HepG2 (cell line): ENCODE results near the gene CNTN5. TPM values are rescaled to one million over a fixed set of nuclear protein-coding genes. Genes with fewer than 3 reads are reported as not detected.

ENCODE experiments used
- ATAC-seq: fragments of 200-7000 bp; cut with Tn5 transposase; 3 replicates; pipeline ENCODE4 v1.9.1; 2020; ENCODE audit warnings: mild to moderate bottlenecking, moderate library complexity
- BruUV-seq: library from RNA; stranded (reverse); fragments of 400-500 nt; replicated peaks from 2 replicates; lab custom pipeline; 2021; lab: Mats Ljungman, UMichigan
- CTCF ChIA-PET: fragments of 300-600 bp; formaldehyde crosslinking; extraction: SDS; loops from one replicate; lab custom pipeline; 2021; ENCODE audit warnings: low total read pairs, inconsistent platforms, low intra/inter-chr PET ratio; lab: Yijun Ruan, JAX
- POLR2A ChIA-PET: fragments of 350-600 bp; sonication (Branson Sonifier 250); formaldehyde crosslinking; loops from one replicate; lab custom pipeline; 2020; ENCODE audit warnings: antibody characterized with exemption, inconsistent platforms; lab: Yijun Ruan, JAX
- DNase-seq: peaks from one replicate; pipeline ENCODE4 v3.0.0-alpha.2; 2015; ENCODE audit warnings: low spot score
- FAIRE-seq: peaks from 3 replicates; lab custom pipeline; 2011; peaks lifted over from hg19 to GRCh38; lab: Jason Lieb, UNC
- H2AFZ ChIP-seq: one replicate; pipeline ENCODE4 v1.6.1; 2011; ENCODE audit warnings: low read length, inconsistent platforms
- H3K27ac ChIP-seq: fragments of 300-600 bp; 3 replicates; pipeline ENCODE4 v1.8.0; 2011; ENCODE audit warnings: mixed run types, mild to moderate bottlenecking, mixed read lengths, low read length, inconsistent platforms; ENCODE audit not compliant: insufficient read depth; ENCODE audit errors: extremely low read length
- H3K27me3 ChIP-seq, 2 experiments: fragments of 200-600 bp in 1 of 2; 2 replicates in 1 of 2; 3 replicates in 1 of 2; pipeline versions ENCODE4 v1.6.0 to v1.8.0; 2011; ENCODE audit warnings: low read length in 2 of 2, mild to moderate bottlenecking in 2 of 2, moderate library complexity in 2 of 2, inconsistent platforms in 1 of 2; ENCODE audit not compliant: insufficient read depth in 2 of 2, control insufficient read depth in 1 of 2
- H3K36me3 ChIP-seq, 2 experiments: fragments of 200-600 bp in 1 of 2; replicated peaks in 1 of 2; 2 replicates in 1 of 2; 3 replicates in 1 of 2; pipeline versions ENCODE4 v1.5.1 to v1.8.0; 2011; ENCODE audit warnings: low read length in 2 of 2, inconsistent platforms in 1 of 2; ENCODE audit not compliant: insufficient read depth in 2 of 2, control insufficient read depth in 1 of 2
- H3K4me1 ChIP-seq: 2 replicates; pipeline ENCODE4 v1.5.1; 2012; ENCODE audit warnings: low read length, inconsistent platforms; ENCODE audit not compliant: insufficient read depth
- H3K4me2 ChIP-seq: 2 replicates; pipeline ENCODE4 v1.6.0; 2011; ENCODE audit warnings: low read depth, low read length, inconsistent platforms
- H3K4me3 ChIP-seq, 3 experiments: fragments of 200-600 bp in 1 of 3; sonication (generic), shearing (Covaris generic) in 1 of 3; replicated peaks in 1 of 3; 2 replicates each; pipeline ENCODE4 v1.5.1; 2011 to 2016; ENCODE audit warnings: low read length in 3 of 3, inconsistent platforms in 2 of 3, low read depth in 2 of 3, mild to moderate bottlenecking in 2 of 3, control low read depth in 1 of 3, mixed read lengths in 1 of 3; ENCODE audit not compliant: insufficient read depth in 1 of 3
- H3K79me2 ChIP-seq: one replicate; pipeline ENCODE4 v1.6.1; 2011; ENCODE audit warnings: low read length, inconsistent platforms; ENCODE audit not compliant: insufficient read depth
- H3K9ac ChIP-seq: 2 replicates; pipeline ENCODE4 v1.6.0; 2011; ENCODE audit warnings: mild to moderate bottlenecking, low read depth, low read length, inconsistent platforms; ENCODE audit not compliant: insufficient read depth
- H3K9me3 ChIP-seq: 2 replicates; pipeline ENCODE4 v1.5.1; 2012; ENCODE audit warnings: mild to moderate bottlenecking, low read length
- H4K20me1 ChIP-seq: 2 replicates; pipeline ENCODE4 v1.6.0; 2011; ENCODE audit warnings: inconsistent platforms, mild to moderate bottlenecking, low read length, moderate library complexity; ENCODE audit not compliant: insufficient read depth
- CEBPB ChIP-seq: IDR thresholded peaks from 2 replicates; pipeline ENCODE4 v1.6.1; 2011; ENCODE audit warnings: low read depth, low read length, improper control_type of control experiment, borderline replicate concordance
- GPBP1L1 ChIP-seq: sonication (generic); formaldehyde crosslinking; IDR thresholded peaks from 2 replicates; pipeline ENCODE4 v1.5.0; 2020; ENCODE audit warnings: mild to moderate bottlenecking, missing genetic modification reagents
- NR1H2 ChIP-seq: sonication (generic); formaldehyde crosslinking; IDR thresholded peaks from 2 replicates; pipeline ENCODE4 v1.8.1; 2022; ENCODE audit warnings: low read depth, missing genetic modification reagents, borderline replicate concordance
- POGZ ChIP-seq: sonication (generic); formaldehyde crosslinking; IDR thresholded peaks from 2 replicates; pipeline ENCODE4 v1.4.0; 2020; ENCODE audit warnings: mild to moderate bottlenecking, missing genetic modification reagents
- SKI ChIP-seq: fragments of 450-650 bp; IDR thresholded peaks from one replicate; pipeline ENCODE4 v1.6.1; 2018; ENCODE audit warnings: mild to moderate bottlenecking; ENCODE audit not compliant: partially characterized antibody
- SUZ12 ChIP-seq: fragments of 150-350 bp; IDR thresholded peaks from 2 replicates; pipeline ENCODE4 v1.6.1; 2014; ENCODE audit warnings: low read depth, low read length
- TBX2 ChIP-seq: sonication (generic); formaldehyde crosslinking; IDR thresholded peaks from 2 replicates; pipeline ENCODE4 v1.5.0; 2020; ENCODE audit warnings: missing genetic modification reagents, mild to moderate bottlenecking, borderline replicate concordance
- ZBTB7B ChIP-seq: sonication (generic); formaldehyde crosslinking; IDR thresholded peaks from 2 replicates; pipeline ENCODE4 v1.4.0; 2020; ENCODE audit warnings: missing genetic modification reagents
- ZNF333 ChIP-seq: sonication (generic); formaldehyde crosslinking; IDR thresholded peaks from 2 replicates; pipeline ENCODE4 v1.4.0; 2020; ENCODE audit warnings: mild to moderate bottlenecking, missing genetic modification reagents, borderline replicate concordance
- ZNF672 ChIP-seq: sonication (generic); formaldehyde crosslinking; IDR thresholded peaks from 2 replicates; pipeline ENCODE4 v1.8.1; 2022; ENCODE audit warnings: missing genetic modification reagents
- WGBS: methylation state at CpG from one replicate; pipeline ENCODE4 v1.1.6; 2017; ENCODE audit warnings: low lambda C conversion rate; 5-methylcytosine and 5-hydroxymethylcytosine counted together
- in situ Hi-C: cut with HindIII; loops from 2 replicates; pipeline ENCODE4 v1.10.0; 2017; ENCODE audit warnings: low pct_unique_long_range_greater_than_20kb; ENCODE audit not compliant: extremely low pct_ligation_motif_present
- intact Hi-C: fragments of 100-400 bp; cut with micrococcal nuclease; formaldehyde crosslinking; loops from one replicate; pipeline ENCODE4 v1.10.0; 2022; ENCODE audit not compliant: unreplicated experiment
- polyA plus RNA-seq, 8 experiments: library from polyadenylated mRNA; depleted of rRNA in 3 of 8; stranded (reverse) in 7 of 8; unstranded in 1 of 8; fragments of >200 nt; fragmentation: Illumina TruSeq in 4 of 8; extraction: Trizol in 4 of 8; gene quantifications; 2 replicates each; pipeline versions ENCODE4 v1.2.1 to v1.2.3, GENCODE V29; 2011 to 2016; ENCODE audit warnings: low read depth in 4 of 8, missing spikeins in 1 of 8, mixed read lengths in 1 of 8; ENCODE audit not compliant: insufficient read depth in 1 of 8
- total RNA-seq, 5 experiments: library from RNA; depleted of rRNA; stranded (reverse); fragments of >200 nt; fragmentation: Illumina TruSeq; extraction: Trizol; gene quantifications; 2 replicates each; pipeline ENCODE4 v1.2.3, GENCODE V29; 2016; ENCODE audit warnings: low read depth in 1 of 5
- TF ChIP-seq, protein P1 (sequence below): sonication (generic); formaldehyde crosslinking; IDR thresholded peaks from 2 replicates; pipeline ENCODE4 v1.4.0; 2020; ENCODE audit warnings: missing genetic modification reagents
- TF ChIP-seq, protein P2 (sequence below): sonication (generic); formaldehyde crosslinking; IDR thresholded peaks from 2 replicates; pipeline ENCODE4 v1.5.0; 2020; ENCODE audit warnings: mild to moderate bottlenecking, missing genetic modification reagents

The CNTN5 gene
- total and polyA plus RNA-seq, 2 of the 13 experiments (the other 11 are each of a cell fraction or from before 2014, with no cell fraction given) = not detected

- Histone ChIP-seq H2AFZ (no peak overlapping the region), H4K20me1 (no peaks in the 10 kb centered on the region), H3K36me3 (no peaks in the 10 kb centered on the region), H3K4me1 (no peaks in the 10 kb centered on the region), H3K4me2 (no peak overlapping the region), H3K27me3 (no peaks in the 10 kb centered on the region), H3K79me2 (no peaks in the 10 kb centered on the region), H3K9ac (no peak overlapping the region), H3K4me3 (no peak overlapping the region)
- BruUV-seq = no TSS peak
- DNase-seq (peak; percentile 2), ATAC-seq (no peak)
- ChIA-PET CTCF (no interaction called here), POLR2A (no interaction called here)
- in situ Hi-C loops = no loop called here
- intact Hi-C loops = no loop called here
- 2% methylated on average over 5 of the region's 5 CpGs for whole genome bisulfite sequencing
- TF ChIP-seq POGZ (CRISPR knock-in tag) (no peak), GPBP1L1 (no peak), ZNF672 (CRISPR knock-in tag) (no peak), NR1H2 (no peak), SUZ12 (no peak), SKI (peak; percentile 30)
- TF ChIP-seq, protein P1, sequence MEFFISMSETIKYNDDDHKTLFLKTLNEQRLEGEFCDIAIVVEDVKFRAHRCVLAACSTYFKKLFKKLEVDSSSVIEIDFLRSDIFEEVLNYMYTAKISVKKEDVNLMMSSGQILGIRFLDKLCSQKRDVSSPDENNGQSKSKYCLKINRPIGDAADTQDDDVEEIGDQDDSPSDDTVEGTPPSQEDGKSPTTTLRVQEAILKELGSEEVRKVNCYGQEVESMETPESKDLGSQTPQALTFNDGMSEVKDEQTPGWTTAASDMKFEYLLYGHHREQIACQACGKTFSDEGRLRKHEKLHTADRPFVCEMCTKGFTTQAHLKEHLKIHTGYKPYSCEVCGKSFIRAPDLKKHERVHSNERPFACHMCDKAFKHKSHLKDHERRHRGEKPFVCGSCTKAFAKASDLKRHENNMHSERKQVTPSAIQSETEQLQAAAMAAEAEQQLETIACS (CRISPR knock-in tag) = no peak
- TF ChIP-seq, all 625 proteins: peak for 1
- FAIRE-seq = no peak
- Histone ChIP-seq H3K27ac (no peak overlapping the region), H3K9me3 (no peaks in the 10 kb centered on the region)
These were observed 752.9 kb downstream of the CNTN5 start for GRCh38 chr11:99773646-99774045.

DNA sequence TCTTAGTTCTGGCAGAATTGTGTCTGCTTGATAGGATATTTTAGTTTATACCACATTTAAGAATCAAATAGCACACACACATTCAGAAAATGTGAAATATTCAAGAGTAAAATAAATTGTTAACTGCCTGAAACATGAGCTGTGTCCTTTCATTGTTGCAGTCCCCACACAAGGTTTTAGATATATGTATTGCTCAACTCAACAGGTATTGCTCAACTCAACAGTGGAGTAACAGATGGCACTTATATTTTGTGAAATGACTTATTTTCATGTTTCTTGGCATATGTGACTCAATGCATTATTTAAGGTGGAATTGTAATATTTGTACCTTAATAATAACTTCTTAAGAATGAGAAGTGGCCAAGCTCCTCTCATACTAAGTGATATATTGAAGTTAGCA lies 760.3 kb downstream of the CNTN5 start:
- FAIRE-seq (no peak), DNase-seq (no peak), ATAC-seq (no peak)
- no peaks in the 10 kb centered on the region for H4K20me1 ChIP-seq
- H3K27me3 ChIP-seq = no peaks in the 10 kb centered on the region
- H3K4me1 ChIP-seq = no peaks in the 10 kb centered on the region
- no peaks in the 10 kb centered on the region; a peak in 1 of 5 replicates for H3K36me3 ChIP-seq
- H3K27ac ChIP-seq = no peak overlapping the region
- ChIA-PET POLR2A (no interaction called here), CTCF (no interaction called here)
- no TSS peak for BruUV-seq
- H3K9ac ChIP-seq = no peak overlapping the region
- no peak overlapping the region for H3K4me2 ChIP-seq
- in situ Hi-C loops (no loop called here), intact Hi-C loops (no loop called here)
- no peak overlapping the region for H2AFZ ChIP-seq
- TF ChIP-seq ZNF333 (CRISPR knock-in tag) (no peak), ZBTB7B (CRISPR knock-in tag) (no peak), TBX2 (CRISPR knock-in tag) (no peak), CEBPB (peak; percentile 63; the same call in 1 of the 2 replicates)
- TF ChIP-seq, protein P2, sequence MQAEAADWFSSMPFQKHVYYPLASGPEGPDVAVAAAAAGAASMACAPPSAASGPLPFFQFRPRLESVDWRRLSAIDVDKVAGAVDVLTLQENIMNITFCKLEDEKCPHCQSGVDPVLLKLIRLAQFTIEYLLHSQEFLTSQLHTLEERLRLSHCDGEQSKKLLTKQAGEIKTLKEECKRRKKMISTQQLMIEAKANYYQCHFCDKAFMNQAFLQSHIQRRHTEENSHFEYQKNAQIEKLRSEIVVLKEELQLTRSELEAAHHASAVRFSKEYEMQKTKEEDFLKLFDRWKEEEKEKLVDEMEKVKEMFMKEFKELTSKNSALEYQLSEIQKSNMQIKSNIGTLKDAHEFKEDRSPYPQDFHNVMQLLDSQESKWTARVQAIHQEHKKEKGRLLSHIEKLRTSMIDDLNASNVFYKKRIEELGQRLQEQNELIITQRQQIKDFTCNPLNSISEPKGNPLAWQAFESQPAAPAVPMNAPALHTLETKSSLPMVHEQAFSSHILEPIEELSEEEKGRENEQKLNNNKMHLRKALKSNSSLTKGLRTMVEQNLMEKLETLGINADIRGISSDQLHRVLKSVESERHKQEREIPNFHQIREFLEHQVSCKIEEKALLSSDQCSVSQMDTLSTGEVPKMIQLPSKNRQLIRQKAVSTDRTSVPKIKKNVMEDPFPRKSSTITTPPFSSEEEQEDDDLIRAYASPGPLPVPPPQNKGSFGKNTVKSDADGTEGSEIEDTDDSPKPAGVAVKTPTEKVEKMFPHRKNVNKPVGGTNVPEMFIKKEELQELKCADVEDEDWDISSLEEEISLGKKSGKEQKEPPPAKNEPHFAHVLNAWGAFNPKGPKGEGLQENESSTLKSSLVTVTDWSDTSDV (CRISPR knock-in tag) = no peak
- no peaks in the 10 kb centered on the region for H3K79me2 ChIP-seq
- no peak overlapping the region for H3K4me3 ChIP-seq
- no peaks in the 10 kb centered on the region for H3K9me3 ChIP-seq
